Measurements from ENCODE around the gene ZNF181. TPM values are rescaled to one million over a fixed set of nuclear protein-coding genes. Genes with fewer than 3 reads are reported as not detected.

The ZNF181 gene
- total RNA-seq, 1 donor from 2014 or later: 8.7 TPM

- TF ChIP-seq CTCF (IDR thresholded peaks at IDR 0.05): no peak
- peaks cover 82% of the 10 kb centered on the region for H3K9me3 Mint-ChIP-seq (ENCODE audit: low read depth)
- H3K4me1 Mint-ChIP-seq (ENCODE audit: low read depth): no peaks in the 10 kb centered on the region
- no peaks in the 10 kb centered on the region for H3K27me3 Mint-ChIP-seq (ENCODE audit: low read depth)
- no peak for DNase-seq (ENCODE audit: low spot score)
- peaks cover 68% of the 10 kb centered on the region for H3K36me3 Mint-ChIP-seq (ENCODE audit: low read depth)
- H3K4me3 Mint-ChIP-seq (ENCODE audit: unreplicated experiment): no peak overlapping the region
- H3K27ac Mint-ChIP-seq (ENCODE audit: unreplicated experiment): no peak overlapping the region
These were observed 23.4 kb downstream of the ZNF181 start for GRCh38 chr19:34757441-34757840.

- DNase-seq (ENCODE audit: low spot score): no peak
- Mint-ChIP-seq H3K27me3 (ENCODE audit: low read depth) (no peaks in the 10 kb centered on the region), H3K9me3 (ENCODE audit: low read depth) (peaks cover 81% of the 10 kb centered on the region), H3K27ac (ENCODE audit: unreplicated experiment) (no peak overlapping the region), H3K36me3 (ENCODE audit: low read depth) (peaks cover 78% of the 10 kb centered on the region), H3K4me1 (ENCODE audit: low read depth) (no peaks in the 10 kb centered on the region), H3K4me3 (ENCODE audit: unreplicated experiment) (no peak overlapping the region)
- TF ChIP-seq CTCF (IDR thresholded peaks at IDR 0.05): no peak
These were observed 25.3 kb downstream of the ZNF181 start for GRCh38 chr19:34759218-34759917.

GRCh38 chr19:34766386-34766785 lies 32.3 kb downstream of the ZNF181 start:
- Mint-ChIP-seq H3K4me1 (ENCODE audit: low read depth) (peaks cover 2% of the 10 kb centered on the region), H3K9me3 (ENCODE audit: low read depth) (peaks cover 82% of the 10 kb centered on the region), H3K4me3 (ENCODE audit: unreplicated experiment) (no peak overlapping the region), H3K36me3 (ENCODE audit: low read depth) (peaks cover 91% of the 10 kb centered on the region), H3K27me3 (ENCODE audit: low read depth) (no peaks in the 10 kb centered on the region), H3K27ac (ENCODE audit: unreplicated experiment) (no peak overlapping the region)
- DNase-seq (ENCODE audit: low spot score): no peak
- TF ChIP-seq CTCF (IDR thresholded peaks at IDR 0.05): no peak

- no peak overlapping the region for H3K27ac Mint-ChIP-seq (ENCODE audit: unreplicated experiment)
- peaks cover 15% of the 10 kb centered on the region for H3K4me1 Mint-ChIP-seq (ENCODE audit: low read depth)
- peaks cover 83% of the 10 kb centered on the region for H3K36me3 Mint-ChIP-seq (ENCODE audit: low read depth)
- H3K4me3 Mint-ChIP-seq (ENCODE audit: unreplicated experiment): no peak overlapping the region
- no peak for TF ChIP-seq CTCF (IDR thresholded peaks at IDR 0.05)
- no peak for DNase-seq (ENCODE audit: low spot score)
- H3K27me3 Mint-ChIP-seq (ENCODE audit: low read depth): no peaks in the 10 kb centered on the region
- peaks cover 75% of the 10 kb centered on the region for H3K9me3 Mint-ChIP-seq (ENCODE audit: low read depth)
These were observed 33.9 kb downstream of the ZNF181 start for GRCh38 chr19:34767951-34768350.

GRCh38 chr19:34772697-34773554 lies 38.9 kb downstream of the ZNF181 start, which contains the start of gene ZNF599:
Gene ZNF599 (minus strand): TSS chr19:34773215. CDS start chr19:34772841, 374 bp downstream.
- peak within 1 kb of the TSS; percentile 88 for H3K27ac Mint-ChIP-seq (ENCODE audit: unreplicated experiment)
- DNase-seq (ENCODE audit: low spot score): peak; percentile 93

More at GRCh38 chr19:34772697-34773554, 38.9 kb downstream of the ZNF181 start, which contains the start of gene ZNF599:
- H3K27me3 Mint-ChIP-seq (ENCODE audit: low read depth): peaks cover 6% of the 10 kb centered on the region
- no peak for TF ChIP-seq CTCF (IDR thresholded peaks at IDR 0.05)
- H3K4me1 Mint-ChIP-seq (ENCODE audit: low read depth): peaks cover 19% of the 10 kb centered on the region
- peaks cover 36% of the 10 kb centered on the region for H3K36me3 Mint-ChIP-seq (ENCODE audit: low read depth)
- peak within 1 kb of the TSS; percentile 86 for H3K4me3 Mint-ChIP-seq (ENCODE audit: unreplicated experiment)
- peaks cover 50% of the 10 kb centered on the region for H3K9me3 Mint-ChIP-seq (ENCODE audit: low read depth)

All from chondrocyte (in vitro differentiated cells).